Endothelial cell of umbilical vein (primary cell): ENCODE measurements around the gene HOXC11. TPM values are rescaled to one million over a fixed set of nuclear protein-coding genes. Genes with fewer than 3 reads are reported as not detected.

Source experiments
- BruUV-seq: library from RNA; stranded (reverse); fragments of 400-500 nt; replicated peaks from 2 replicates; lab custom pipeline; 2021; lab: Mats Ljungman, UMichigan
- CTCF ChIA-PET: fragments of 300-600, 350-600 bp; sonication (Branson Sonifier 250); formaldehyde crosslinking; loops from one replicate; lab custom pipeline; 2021; ENCODE audit warnings: antibody characterized with exemption, inconsistent platforms; lab: Charles Lee
- POLR2A ChIA-PET: fragments of 300-600, 350-600 bp; sonication (Branson Sonifier 250); formaldehyde crosslinking; loops from one replicate; lab custom pipeline; 2021; ENCODE audit warnings: antibody characterized with exemption, inconsistent platforms; lab: Charles Lee
- DNase-seq: peaks from one replicate; pipeline ENCODE4 v3.0.0-alpha.2; 2011; ENCODE audit warnings: low read depth, low spot score
- FAIRE-seq: peaks from 2 replicates; lab custom pipeline; 2011; peaks lifted over from hg19 to GRCh38; lab: Jason Lieb, UNC
- H2AFZ ChIP-seq: 2 replicates; pipeline ENCODE4 v1.6.0; 2012; ENCODE audit warnings: low read depth, low read length, control low read depth, inconsistent platforms
- H3K27ac ChIP-seq: 2 replicates; pipeline ENCODE4 v1.5.1; 2011; ENCODE audit warnings: low read depth, mild to moderate bottlenecking, control low read depth, low read length, moderate library complexity; ENCODE audit not compliant: insufficient read depth
- H3K27me3 ChIP-seq, 2 experiments: 2 replicates each; pipeline versions ENCODE4 v1.6.0 to v1.6.1; 2011; ENCODE audit warnings: low read length in 2 of 2, mixed read lengths in 1 of 2; ENCODE audit not compliant: control insufficient read depth in 2 of 2, insufficient read depth in 2 of 2
- H3K36me3 ChIP-seq, 2 experiments: 2 replicates in 1 of 2; 3 replicates in 1 of 2; pipeline ENCODE4 v1.5.1; 2011; ENCODE audit warnings: low read length in 2 of 2, mild to moderate bottlenecking in 1 of 2, moderate library complexity in 1 of 2; ENCODE audit not compliant: control insufficient read depth in 2 of 2, insufficient read depth in 2 of 2; ENCODE audit errors: extremely low read depth in 1 of 2
- H3K4me1 ChIP-seq: 3 replicates; pipeline ENCODE4 v1.5.1; 2011; ENCODE audit warnings: mild to moderate bottlenecking, low read length; ENCODE audit not compliant: control insufficient read depth, insufficient read depth; ENCODE audit errors: extremely low read depth
- H3K4me2 ChIP-seq: 2 replicates; pipeline ENCODE4 v1.6.1; 2011; ENCODE audit warnings: low read length, control low read depth, mixed read lengths; ENCODE audit not compliant: insufficient read depth
- H3K4me3 ChIP-seq, 3 experiments: fragments of 200-600 bp in 1 of 3; sonication (generic), shearing (Covaris generic) in 1 of 3; replicated peaks in 1 of 3; 2 replicates each; pipeline ENCODE4 v1.5.1; 2011 to 2016; ENCODE audit warnings: control low read depth in 3 of 3, low read length in 3 of 3, mild to moderate bottlenecking in 2 of 3, inconsistent platforms in 1 of 3, low read depth in 1 of 3, moderate library complexity in 1 of 3; ENCODE audit not compliant: insufficient read depth in 1 of 3
- H3K79me2 ChIP-seq: 2 replicates; pipeline ENCODE4 v1.6.0; 2012; ENCODE audit warnings: low read length, inconsistent platforms; ENCODE audit not compliant: control insufficient read depth, insufficient read depth
- H3K9ac ChIP-seq: replicated peaks from 2 replicates; pipeline ENCODE3; 2011; ENCODE audit warnings: low read length, control low read depth; ENCODE audit not compliant: insufficient read depth; ENCODE audit errors: extremely low read depth
- H3K9me1 ChIP-seq: replicated peaks from 3 replicates; pipeline ENCODE4 v1.6.0; 2011; ENCODE audit warnings: mild to moderate bottlenecking, low read length; ENCODE audit not compliant: control insufficient read depth, insufficient read depth; ENCODE audit errors: extremely low read depth
- H3K9me3 ChIP-seq: replicated peaks from 2 replicates; pipeline ENCODE4 v1.5.1; 2012; ENCODE audit warnings: low read length, inconsistent platforms; ENCODE audit not compliant: control insufficient read depth, insufficient read depth
- H4K20me1 ChIP-seq: replicated peaks from 2 replicates; pipeline ENCODE3; 2011; ENCODE audit warnings: mild to moderate bottlenecking, low read length; ENCODE audit not compliant: control insufficient read depth, insufficient read depth; ENCODE audit errors: extremely low read depth
- EZH2 ChIP-seq: IDR thresholded peaks from 2 replicates; pipeline ENCODE4 v1.6.1; 2012; ENCODE audit warnings: borderline replicate concordance, low read depth, mild to moderate bottlenecking, moderate library complexity, low read length, inconsistent platforms; ENCODE audit not compliant: severe bottlenecking
- FOS ChIP-seq: IDR thresholded peaks from 2 replicates; pipeline ENCODE4 v1.6.1; 2011; ENCODE audit warnings: mild to moderate bottlenecking, low read length, moderate library complexity, borderline replicate concordance; ENCODE audit not compliant: insufficient read depth
- GATA2 ChIP-seq: IDR thresholded peaks from 2 replicates; pipeline ENCODE4 v1.7.0; 2011; ENCODE audit warnings: low read depth, mild to moderate bottlenecking, moderate library complexity, mixed read lengths, low read length; ENCODE audit not compliant: insufficient read length, insufficient read depth
- JUN ChIP-seq: IDR thresholded peaks from 2 replicates; pipeline ENCODE4 v1.6.1; 2011; ENCODE audit warnings: borderline replicate concordance, low read depth; ENCODE audit not compliant: insufficient read length, insufficient read depth
- dilution Hi-C: fragments of 300-500 bp; cut with MboI; formaldehyde crosslinking; loops from one replicate; pipeline ENCODE4 v1.15.0; 2019; ENCODE audit warnings: low sequenced_read_pairs; ENCODE audit not compliant: extremely low pct_ligation_motif_present
- intact Hi-C: fragments of 100-400 bp; cut with micrococcal nuclease; formaldehyde crosslinking; loops from one replicate; pipeline ENCODE4 v1.10.0; 2022
- polyA plus RNA-seq, 4 experiments: library from polyadenylated mRNA; depleted of rRNA in 3 of 4; stranded (reverse) in 3 of 4; unstranded in 1 of 4; fragments of >200 nt; gene quantifications; 2 replicates each; pipeline versions ENCODE4 v1.2.1 to v1.2.3, GENCODE V29; 2011 to 2012; ENCODE audit warnings: missing spikeins in 1 of 4
- total RNA-seq: library from RNA; stranded (reverse); gene quantifications from 2 replicates; pipeline ENCODE4 v1.2.3, GENCODE V29; 2021
- TF ChIP-seq, protein P1 (sequence below): IDR thresholded peaks from 2 replicates; pipeline ENCODE4 v1.6.1; 2011; ENCODE audit not compliant: insufficient read depth, insufficient read length

Gene HOXC11
- total and polyA plus RNA-seq, 2 donors (not counting 3 experiments of a cell fraction or from before 2014, with no cell fraction given), result not detected

DNA sequence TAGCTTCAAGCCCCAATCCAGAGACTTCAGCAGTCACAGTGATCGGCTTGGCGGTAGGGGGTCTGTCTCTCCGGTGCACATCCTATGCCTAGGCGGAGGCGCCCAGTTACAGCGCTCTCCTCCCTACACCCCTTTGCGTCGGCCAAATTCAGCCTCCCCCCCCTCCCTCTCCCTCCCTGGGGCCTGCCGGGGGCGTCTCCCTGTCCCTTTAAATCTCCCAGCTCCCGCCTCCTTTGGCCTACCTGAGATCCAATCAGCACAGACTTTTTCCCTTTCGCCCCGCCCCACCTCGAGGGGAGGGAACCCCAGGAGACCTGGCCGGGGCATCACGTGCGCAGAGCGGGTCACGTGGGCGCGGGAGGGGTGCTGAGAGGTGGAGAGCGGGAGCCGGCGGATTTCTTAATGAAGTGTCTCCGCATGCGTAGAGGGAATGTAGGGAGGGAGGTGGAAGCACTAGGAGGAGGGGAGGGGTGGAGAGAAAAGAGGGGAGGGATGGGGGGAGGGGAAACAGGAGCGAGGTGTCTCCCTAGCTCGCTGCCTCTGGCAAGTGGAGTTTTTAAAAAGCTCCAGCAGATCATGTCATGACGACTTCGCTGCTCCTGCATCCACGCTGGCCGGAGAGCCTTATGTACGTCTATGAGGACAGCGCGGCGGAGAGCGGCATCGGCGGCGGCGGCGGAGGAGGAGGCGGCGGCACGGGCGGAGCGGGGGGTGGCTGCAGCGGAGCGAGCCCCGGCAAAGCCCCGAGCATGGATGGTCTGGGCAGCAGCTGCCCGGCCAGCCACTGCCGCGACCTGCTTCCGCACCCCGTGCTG is 34.4 kb upstream of the HOXC11 start, which contains the start of gene HOXC13:
Gene HOXC13, plus strand, starts transcription at position 506 of the 815 bp plus-strand sequence. Its CDS starts 76 bp downstream, at position 582.
- Histone ChIP-seq H3K9ac (no peak within 1 kb of the TSS), H3K9me3 (no peaks in the 10 kb centered on the region), H3K27me3 (peaks cover 78 to 95% of the 10 kb centered on the region in 2 experiments), H3K4me2 (no peak within 1 kb of the TSS), H2AFZ (no peak within 1 kb of the TSS), H3K4me1 (no peaks in the 10 kb centered on the region), H4K20me1 (no peaks in the 10 kb centered on the region), H3K36me3 (no peaks in the 10 kb centered on the region), H3K27ac (no peak within 1 kb of the TSS), H3K4me3 (no peak within 1 kb of the TSS), H3K9me1 (no peaks in the 10 kb centered on the region), H3K79me2 (no peaks in the 10 kb centered on the region)
- ChIA-PET CTCF (interaction anchor here (1.1 kb wide), 1 partner anchor 11 kb away, joined by 3 read pairs; no protein-coding TSS in a partner anchor), POLR2A (no interaction called here)
- BruUV-seq, result no TSS peak
- FAIRE-seq (no peak), DNase-seq (no peak)
- intact Hi-C loops, result no loop called here
- TF ChIP-seq, protein P1, sequence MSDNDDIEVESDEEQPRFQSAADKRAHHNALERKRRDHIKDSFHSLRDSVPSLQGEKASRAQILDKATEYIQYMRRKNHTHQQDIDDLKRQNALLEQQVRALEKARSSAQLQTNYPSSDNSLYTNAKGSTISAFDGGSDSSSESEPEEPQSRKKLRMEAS, result no peak
- TF ChIP-seq GATA2, result no peak
- TF ChIP-seq JUN, result no peak
- peak; percentile 82 for TF ChIP-seq EZH2
- no peak for TF ChIP-seq FOS
- dilution Hi-C loops, result no loop called here
